IMR-90 (cell line): ENCODE data around the gene DHRS12. TPM values are rescaled to one million over a fixed set of nuclear protein-coding genes. Genes with fewer than 3 reads are reported as not detected.

ENCODE experiments used
- ATAC-seq: fragments of 200-7000 bp; cut with Tn5 transposase; 2 replicates; pipeline ENCODE4 v1.9.1; 2020; ENCODE audit warnings: low read depth, mild to moderate bottlenecking, moderate library complexity
- BruUV-seq: library from RNA; stranded (reverse); fragments of 400-500 nt; replicated peaks from 2 replicates; lab custom pipeline; 2021; lab: Mats Ljungman, UMichigan
- CTCF ChIA-PET: fragments of 300-600 bp; formaldehyde crosslinking; extraction: SDS; loops from one replicate; lab custom pipeline; 2021; ENCODE audit warnings: antibody characterized with exemption; lab: Yijun Ruan, JAX
- POLR2A ChIA-PET: fragments of 300-600 bp; sonication (Branson Sonifier 250); formaldehyde crosslinking; loops from one replicate; lab custom pipeline; 2022; ENCODE audit warnings: antibody characterized with exemption; ENCODE audit not compliant: unreplicated experiment; lab: Charles Lee
- DNase-seq: peaks from one replicate; pipeline ENCODE4 v3.0.0; 2013
- H2AFZ ChIP-seq: replicated peaks from 2 replicates; pipeline ENCODE3; 2013; ENCODE audit warnings: low read length, mild to moderate bottlenecking; ENCODE audit not compliant: poor library complexity
- H2AK5ac ChIP-seq: 2 replicates; pipeline ENCODE4 v1.6.1; 2013; ENCODE audit warnings: low read depth, low read length, inconsistent platforms
- H2AK9ac ChIP-seq: replicated peaks from 2 replicates; pipeline ENCODE3; 2013; ENCODE audit warnings: mild to moderate bottlenecking, low read depth, low read length, moderate library complexity; ENCODE audit not compliant: poor library complexity
- H2BK120ac ChIP-seq: 2 replicates; pipeline ENCODE4 v1.6.1; 2013; ENCODE audit warnings: low read depth, low read length, inconsistent platforms
- H2BK15ac ChIP-seq: 3 replicates; pipeline ENCODE4 v1.6.1; 2013; ENCODE audit warnings: low read depth, low read length, inconsistent platforms
- H2BK20ac ChIP-seq: 2 replicates; pipeline ENCODE4 v1.6.1; 2013; ENCODE audit warnings: low read depth, mild to moderate bottlenecking, inconsistent platforms, low read length, moderate library complexity
- H2BK5ac ChIP-seq: 2 replicates; pipeline ENCODE4 v1.6.1; 2013; ENCODE audit warnings: mild to moderate bottlenecking, low read depth, low read length, inconsistent platforms; ENCODE audit not compliant: poor library complexity, severe bottlenecking
- H3K14ac ChIP-seq: replicated peaks from 2 replicates; pipeline ENCODE4 v1.6.1; 2013; ENCODE audit warnings: low read depth, low read length, inconsistent platforms
- H3K18ac ChIP-seq: 2 replicates; pipeline ENCODE4 v1.6.1; 2013; ENCODE audit warnings: low read depth, low read length, control low read depth
- H3K23ac ChIP-seq: 2 replicates; pipeline ENCODE4 v1.6.1; 2013; ENCODE audit warnings: low read depth, low read length, inconsistent platforms
- H3K27ac ChIP-seq: 2 replicates; pipeline ENCODE4 v1.5.1; 2013; ENCODE audit warnings: mild to moderate bottlenecking, control low read depth, low read length; ENCODE audit not compliant: insufficient read depth
- H3K27me3 ChIP-seq: 2 replicates; pipeline ENCODE4 v1.6.1; 2013; ENCODE audit warnings: low read length; ENCODE audit not compliant: control insufficient read depth, insufficient read depth
- H3K36me3 ChIP-seq: 2 replicates; pipeline ENCODE4 v1.6.1; 2013; ENCODE audit warnings: low read length, mixed read lengths; ENCODE audit not compliant: control insufficient read depth, insufficient read depth
- H3K4ac ChIP-seq: 2 replicates; pipeline ENCODE4 v1.6.1; 2013; ENCODE audit warnings: low read depth, low read length, inconsistent platforms
- H3K4me1 ChIP-seq: 2 replicates; pipeline ENCODE4 v1.6.1; 2013; ENCODE audit warnings: low read length, mixed read lengths; ENCODE audit not compliant: control insufficient read depth, insufficient read depth
- H3K4me2 ChIP-seq: 2 replicates; pipeline ENCODE4 v1.6.1; 2013; ENCODE audit warnings: low read depth, mild to moderate bottlenecking, control low read depth, low read length, moderate library complexity
- H3K4me3 ChIP-seq: 2 replicates; pipeline ENCODE4 v1.5.1; 2013; ENCODE audit warnings: low read depth, mild to moderate bottlenecking, control low read depth, low read length, moderate library complexity; ENCODE audit not compliant: insufficient read depth
- H3K56ac ChIP-seq: 2 replicates; pipeline ENCODE4 v1.6.1; 2013; ENCODE audit warnings: low read length, inconsistent platforms; ENCODE audit not compliant: insufficient read depth; ENCODE audit errors: extremely low read depth
- H3K79me1 ChIP-seq, 2 experiments: 2 replicates each; pipeline ENCODE4 v1.6.1; 2013; ENCODE audit warnings: low read length in 2 of 2, inconsistent platforms in 1 of 2, low read depth in 1 of 2
- H3K9ac ChIP-seq: 2 replicates; pipeline ENCODE4 v1.6.1; 2013; ENCODE audit warnings: low read depth, low read length, control low read depth
- H3K9me1 ChIP-seq: 2 replicates; pipeline ENCODE4 v1.6.1; 2013; ENCODE audit warnings: low read length, inconsistent platforms; ENCODE audit not compliant: insufficient read depth
- H3K9me3 ChIP-seq: 2 replicates; pipeline ENCODE4 v1.6.1; 2013; ENCODE audit warnings: low read length; ENCODE audit not compliant: control insufficient read depth, insufficient read depth
- H4K20me1 ChIP-seq: 2 replicates; pipeline ENCODE4 v1.6.1; 2013; ENCODE audit warnings: low read length, inconsistent platforms; ENCODE audit not compliant: insufficient read depth
- H4K5ac ChIP-seq: 2 replicates; pipeline ENCODE4 v1.6.1; 2013; ENCODE audit warnings: mild to moderate bottlenecking, low read depth, low read length, control low read depth
- H4K8ac ChIP-seq, 2 experiments: 2 replicates each; pipeline ENCODE4 v1.6.1; 2013; ENCODE audit warnings: low read depth in 2 of 2, low read length in 2 of 2, control low read depth in 1 of 2, inconsistent platforms in 1 of 2
- H4K91ac ChIP-seq: 2 replicates; pipeline ENCODE4 v1.6.1; 2013; ENCODE audit warnings: low read depth, low read length, inconsistent platforms; ENCODE audit not compliant: insufficient read depth
- BHLHE40 ChIP-seq: fragments of 150-350 bp; IDR thresholded peaks from 2 replicates; pipeline ENCODE4 v1.6.1; 2016; ENCODE audit warnings: mild to moderate bottlenecking, low read depth, low read length
- CEBPB ChIP-seq: IDR thresholded peaks from 2 replicates; pipeline ENCODE4 v1.6.1; 2012; ENCODE audit warnings: low read depth, low read length, improper control_type of control experiment
- CHD1 ChIP-seq: IDR thresholded peaks from 2 replicates; pipeline ENCODE4 v1.6.1; 2012; ENCODE audit warnings: low read depth, low read length, improper control_type of control experiment
- CTCF ChIP-seq: conservative IDR thresholded peaks from 2 replicates; pipeline ENCODE4 v1.5.1; 2012; ENCODE audit warnings: mild to moderate bottlenecking, low read depth, low read length, improper control_type of control experiment
- ELK1 ChIP-seq: fragments of 150-350 bp; IDR thresholded peaks from 2 replicates; pipeline ENCODE4 v1.6.1; 2016; ENCODE audit warnings: low read depth, mild to moderate bottlenecking, low read length, moderate library complexity, borderline replicate concordance
- FOS ChIP-seq: fragments of 150-350 bp; IDR thresholded peaks from 2 replicates; pipeline ENCODE4 v1.6.1; 2016; ENCODE audit warnings: low read depth, low read length
- MAFK ChIP-seq: IDR thresholded peaks from 2 replicates; pipeline ENCODE4 v1.6.1; 2012; ENCODE audit warnings: low read depth, low read length, improper control_type of control experiment
- MAZ ChIP-seq: IDR thresholded peaks from 2 replicates; pipeline ENCODE4 v1.6.1; 2012; ENCODE audit warnings: low read depth, mild to moderate bottlenecking, low read length, improper control_type of control experiment, moderate library complexity, borderline replicate concordance
- MXI1 ChIP-seq: IDR thresholded peaks from 2 replicates; pipeline ENCODE4 v1.6.1; 2012; ENCODE audit warnings: low read depth, mild to moderate bottlenecking, low read length, moderate library complexity, borderline replicate concordance
- NFE2L2 ChIP-seq: fragments of 150-350 bp; IDR thresholded peaks from 2 replicates; pipeline ENCODE4 v1.6.1; 2016; ENCODE audit warnings: low read depth, mild to moderate bottlenecking, low read length
- POLR2A ChIP-seq: IDR thresholded peaks from 2 replicates; pipeline ENCODE4 v1.6.1; 2012; ENCODE audit warnings: mild to moderate bottlenecking, low read depth, low read length
- RAD21 ChIP-seq: IDR thresholded peaks from 2 replicates; pipeline ENCODE4 v1.6.1; 2012; ENCODE audit warnings: low read length, improper control_type of control experiment
- RCOR1 ChIP-seq: IDR thresholded peaks from 2 replicates; pipeline ENCODE4 v1.6.1; 2012; ENCODE audit warnings: mild to moderate bottlenecking, low read length, improper control_type of control experiment; ENCODE audit not compliant: insufficient replicate concordance
- RFX5 ChIP-seq: IDR thresholded peaks from 2 replicates; pipeline ENCODE4 v1.8.0; 2012; ENCODE audit warnings: low read depth, mild to moderate bottlenecking, low read length, moderate library complexity
- SMC3 ChIP-seq: fragments of 150-350 bp; IDR thresholded peaks from 2 replicates; pipeline ENCODE4 v1.6.1; 2016; ENCODE audit warnings: low read depth, mild to moderate bottlenecking, antibody characterized with exemption, low read length, moderate library complexity
- USF2 ChIP-seq: fragments of 150-350 bp; IDR thresholded peaks from 2 replicates; pipeline ENCODE4 v1.6.1; 2017; ENCODE audit warnings: mild to moderate bottlenecking, antibody characterized with exemption, low read length, low read depth
- WGBS, 2 experiments: methylation state at CpG; one replicate each; pipeline versions ENCODE4 v1.1.5 to v1.1.7; 2013; ENCODE audit warnings: missing lambda C conversion rate in 2 of 2; ENCODE audit not compliant: insufficient read length in 1 of 2; ENCODE audit errors: extremely low coverage in 2 of 2; 5-methylcytosine and 5-hydroxymethylcytosine counted together
- dilution Hi-C: fragments of 300-500 bp; cut with HindIII; formaldehyde crosslinking; loops from one replicate; pipeline ENCODE4 v1.14.3; 2018; ENCODE audit warnings: low sequenced_read_pairs; ENCODE audit not compliant: unreplicated experiment
- in situ Hi-C: fragments of 300-500 bp; cut with MboI; formaldehyde crosslinking; loops from 3 replicates; pipeline ENCODE4 v1.14.3; 2019; ENCODE audit warnings: low sequenced_read_pairs, inconsistent platforms, mixed read lengths
- intact Hi-C: fragments of 100-400 bp; cut with micrococcal nuclease; formaldehyde crosslinking; loops from 2 replicates; pipeline ENCODE4 v1.10.0; 2022
- polyA plus RNA-seq, 3 experiments: library from polyadenylated mRNA; depleted of rRNA; stranded (reverse); fragments of >200 nt; gene quantifications; 2 replicates each; pipeline ENCODE4 v1.2.3, GENCODE V29; 2012; ENCODE audit warnings: low replicate concordance in 1 of 3
- total RNA-seq: library from RNA; depleted of rRNA; stranded (reverse); fragments of >200 nt; gene quantifications from 2 replicates; pipeline ENCODE4 v1.2.3, GENCODE V29; 2012

Gene DHRS12
- total and polyA plus RNA-seq, 2 of the 4 experiments (the other 2 are of a cell fraction), result 1.3 to 1.6 TPM

GRCh38 chr13:51832471-51833152 lies 28.6 kb upstream of the DHRS12 start:
- H3K14ac ChIP-seq, result no peak overlapping the region
- H2BK5ac ChIP-seq, result no peak overlapping the region
- no peak for TF ChIP-seq USF2
- peak; percentile 38 for TF ChIP-seq CTCF
- no peak for TF ChIP-seq MAZ
- no peak for TF ChIP-seq BHLHE40
- TF ChIP-seq CEBPB, result no peak
- no peak for TF ChIP-seq NFE2L2
- TF ChIP-seq SMC3, result peak; percentile 33; the same call in 1 of the 2 replicates
- no peak for TF ChIP-seq RCOR1
- TF ChIP-seq MXI1, result no peak
- no peak for TF ChIP-seq MAFK
- TF ChIP-seq RFX5, result no peak
- TF ChIP-seq RAD21, result peak; percentile 55
- TF ChIP-seq ELK1, result no peak
- TF ChIP-seq CHD1, result no peak
- no peak for TF ChIP-seq POLR2A
- TF ChIP-seq FOS, result no peak
- no peak overlapping the region for H2BK20ac ChIP-seq
- H4K20me1 ChIP-seq, result no peaks in the 10 kb centered on the region
- DNase-seq, result peak; percentile 8
- H2AK5ac ChIP-seq, result no peak overlapping the region
- H3K27ac ChIP-seq, result no peak overlapping the region
- H2BK120ac ChIP-seq, result no peak overlapping the region
- H3K9ac ChIP-seq, result no peak overlapping the region
- H4K8ac ChIP-seq, result no peak overlapping the region
- WGBS, 2 experiments, result 70% methylated on average over 2 of the region's 6 CpGs; no CpG with 5 or more reads in 1 of the 2 experiments
- CTCF ChIA-PET, result no interaction called here
- no TSS peak for BruUV-seq
- peak overlapping the region; percentile 44 for H2AK9ac ChIP-seq
- no peak overlapping the region for H2AFZ ChIP-seq
- H3K23ac ChIP-seq, result no peak overlapping the region
- no peaks in the 10 kb centered on the region for H3K79me1 ChIP-seq
- H3K4me2 ChIP-seq, result no peak overlapping the region
- H3K4me1 ChIP-seq, result no peaks in the 10 kb centered on the region
- H3K4me3 ChIP-seq, result no peak overlapping the region
- intact Hi-C loops, result loop anchor here (5.0 kb wide), 1 partner anchor 295 kb away; the partner anchor contains the start of gene NEK5
- H3K56ac ChIP-seq, result no peak overlapping the region
- no peak overlapping the region for H4K5ac ChIP-seq
- H4K91ac ChIP-seq, result no peak overlapping the region
- peak; percentile 70 for ATAC-seq
- POLR2A ChIA-PET, result no interaction called here
- H3K9me1 ChIP-seq, result no peaks in the 10 kb centered on the region
- dilution Hi-C loops, result no loop called here
- H3K4ac ChIP-seq, result no peak overlapping the region
- no peak overlapping the region for H3K18ac ChIP-seq
- H3K27me3 ChIP-seq, result peaks cover 52% of the 10 kb centered on the region
- H3K36me3 ChIP-seq, result no peaks in the 10 kb centered on the region
- no peaks in the 10 kb centered on the region for H3K9me3 ChIP-seq
- H2BK15ac ChIP-seq, result no peak overlapping the region
- in situ Hi-C loops, result no loop called here
